ENCODE results near the gene CBLC.

GRCh38 chr19:44813841-44814470, 36.3 kb downstream of the CBLC start:
- TF ChIP-seq CTCF (IDR thresholded peaks at IDR 0.05; ENCODE audit: insufficient read depth, low read length, poor library complexity, severe bottlenecking) (no peak), EZH2phosphoT487 (conservative IDR thresholded peaks at IDR 0.05; ENCODE audit: low read length) (no peak)

All from SU-DHL-6 (cell line).